GM21717 (cell line): ENCODE measurements around the gene TSPAN13.
"Not testable (repeated sequence)": the region's sequence is repeated elsewhere in the genome, so short reads cannot be mapped to it uniquely, and the experiment has no call there.

Experiments
- ATAC-seq: cut with Tn5 transposase; IDR thresholded peaks from one replicate; pipeline ENCODE4 v1.9.1; 2021; ENCODE audit warnings: mild to moderate bottlenecking, moderate library complexity; ENCODE audit not compliant: unreplicated experiment

Gene TSPAN13

DNA sequence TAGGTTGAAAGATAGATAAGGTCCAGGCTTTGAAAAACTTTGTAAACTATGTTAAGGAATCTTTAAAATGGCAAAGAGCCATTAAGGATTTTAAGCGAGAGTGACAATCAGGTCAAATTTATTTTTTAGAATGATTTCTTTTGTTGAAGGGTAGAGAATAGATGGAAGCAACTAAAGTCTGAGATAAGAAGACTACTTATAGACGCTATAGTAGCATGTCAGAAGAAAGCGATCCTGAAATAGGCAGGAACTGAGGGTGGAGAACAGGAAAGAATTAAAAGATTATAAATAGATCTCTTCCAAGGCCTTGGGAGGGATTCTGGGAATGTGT is 13.0 kb upstream of the TSPAN13 start:
- ATAC-seq, result no peak

GRCh38 chr7:16740996-16741395 is 12.6 kb upstream of the TSPAN13 start:
- ATAC-seq, result no peak

GRCh38 chr7:16741676-16742075 is 11.9 kb upstream of the TSPAN13 start:
- no peak for ATAC-seq

DNA sequence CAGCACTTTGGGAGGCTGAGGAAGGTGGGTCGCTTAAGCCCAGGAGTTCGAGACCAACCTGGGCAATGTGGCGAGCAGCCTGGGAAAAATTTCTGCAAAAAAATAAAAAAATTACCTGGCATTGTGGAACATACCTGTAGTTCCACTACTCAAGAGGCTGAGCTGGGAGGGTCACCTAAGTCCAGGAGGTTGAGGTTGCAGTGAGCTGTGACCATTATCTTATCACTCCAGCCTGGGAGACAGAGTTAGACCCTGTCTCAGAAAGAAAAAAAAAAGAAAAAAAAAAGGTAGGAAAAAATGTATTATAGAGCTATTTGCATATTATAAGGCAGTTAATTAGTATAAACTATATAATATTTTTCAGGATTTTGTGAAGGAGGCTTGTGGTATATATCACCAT is 11.0 kb upstream of the TSPAN13 start:
- ATAC-seq, result no peak

GRCh38 chr7:16743236-16743635 is 10.3 kb upstream of the TSPAN13 start:
- no peak for ATAC-seq

DNA sequence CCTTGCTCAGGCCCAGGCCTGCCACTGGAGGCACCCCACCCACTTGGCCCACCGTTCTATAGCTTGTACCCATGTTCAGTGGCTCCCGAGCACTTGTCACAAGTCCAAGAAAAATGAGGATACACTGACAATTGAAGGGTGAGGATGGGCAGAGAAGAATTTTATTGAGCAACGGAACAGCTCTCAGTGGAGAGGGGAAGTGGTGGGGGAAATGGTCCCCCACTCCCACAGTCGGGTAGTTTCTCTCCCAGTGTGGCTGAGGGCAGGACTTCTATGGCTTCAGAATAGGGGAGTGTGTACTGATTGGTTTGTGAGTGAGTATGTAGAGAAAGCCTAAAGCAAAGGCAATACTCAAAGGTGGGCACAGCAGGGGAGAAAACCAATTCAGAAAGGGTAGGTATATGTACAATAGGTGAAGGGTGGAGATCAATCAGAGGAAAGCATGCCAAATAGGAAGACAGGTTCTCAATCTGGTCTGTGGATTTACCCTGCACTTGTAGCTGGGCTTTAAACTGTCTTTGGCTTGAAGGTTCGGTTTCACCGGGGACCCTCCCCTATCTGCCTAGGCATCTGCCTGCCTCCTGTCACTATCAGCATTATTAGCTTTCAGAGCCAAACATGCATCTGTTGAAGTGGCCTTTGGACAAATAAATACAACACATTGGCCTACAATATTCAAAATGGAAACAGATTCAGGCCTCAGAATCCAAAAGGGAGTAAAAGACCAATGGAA is 8.9 kb upstream of the TSPAN13 start:
- ATAC-seq, result no peak

DNA sequence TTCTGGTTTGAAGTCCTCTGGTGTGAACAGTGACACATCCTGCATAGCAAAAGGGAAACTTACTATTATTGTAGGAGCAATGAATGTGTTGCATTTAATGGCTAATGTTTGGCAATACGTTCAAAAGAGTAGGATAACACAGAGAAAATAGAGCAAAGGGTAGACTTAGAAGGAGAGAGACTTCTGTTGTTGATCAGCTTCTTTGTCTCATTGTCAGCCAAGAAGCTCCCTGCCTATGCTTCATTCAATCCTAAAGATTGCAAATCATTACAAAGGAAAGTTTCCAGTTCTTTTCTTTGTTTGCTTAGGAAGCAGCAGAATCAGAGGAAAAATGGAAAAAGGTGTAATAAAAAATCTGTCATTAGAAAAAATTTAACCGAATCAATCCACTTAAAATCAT is 7.9 kb upstream of the TSPAN13 start:
- no peak for ATAC-seq

- ATAC-seq, result no peak
Measured at GRCh38 chr7:16747102-16747501, 6.5 kb upstream of the TSPAN13 start.

DNA sequence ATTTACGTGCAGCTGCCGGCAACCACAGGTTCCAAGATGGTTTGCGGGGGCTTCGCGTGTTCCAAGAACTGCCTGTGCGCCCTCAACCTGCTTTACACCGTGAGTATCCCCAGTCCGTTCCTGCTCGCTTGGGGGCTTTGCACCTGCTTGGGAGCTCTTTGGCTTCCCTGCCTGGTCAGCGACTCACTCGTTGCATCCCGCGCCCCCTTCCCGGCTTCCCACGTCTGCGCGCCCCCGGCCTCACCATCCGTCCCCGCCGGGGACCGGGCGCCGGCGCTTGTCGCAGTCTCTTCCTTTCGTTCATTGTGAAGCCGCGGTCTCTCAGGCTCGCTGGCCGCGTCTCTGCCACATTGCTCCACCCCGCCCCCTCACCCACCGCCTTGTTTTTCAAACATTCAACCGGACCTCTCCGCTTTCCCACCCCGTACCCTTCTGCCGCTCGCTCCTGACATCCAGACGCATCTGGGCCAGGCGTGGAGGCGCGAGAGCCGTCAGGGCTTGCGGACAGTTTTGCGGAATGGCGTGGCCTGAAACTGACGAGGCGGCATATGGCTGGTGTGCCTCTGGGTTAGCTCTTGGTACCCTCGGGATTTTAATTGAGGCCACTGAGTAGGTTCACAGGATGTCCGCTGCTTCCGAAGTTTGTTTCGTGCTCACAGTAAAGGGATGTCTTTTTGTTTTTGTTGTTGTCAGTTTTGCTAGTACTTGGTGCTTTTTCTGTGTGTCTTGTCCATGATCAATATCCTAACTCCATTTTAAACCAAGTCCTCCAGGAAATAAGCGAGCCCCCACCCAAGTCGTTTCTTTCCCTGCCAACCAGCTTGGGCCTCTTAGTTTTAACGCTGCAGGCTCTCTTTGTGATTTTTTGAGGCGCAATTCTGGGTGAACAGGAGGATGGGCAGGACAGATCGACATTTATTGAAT is 639 bp downstream of the TSPAN13 start:
- ATAC-seq, result no peak

DNA sequence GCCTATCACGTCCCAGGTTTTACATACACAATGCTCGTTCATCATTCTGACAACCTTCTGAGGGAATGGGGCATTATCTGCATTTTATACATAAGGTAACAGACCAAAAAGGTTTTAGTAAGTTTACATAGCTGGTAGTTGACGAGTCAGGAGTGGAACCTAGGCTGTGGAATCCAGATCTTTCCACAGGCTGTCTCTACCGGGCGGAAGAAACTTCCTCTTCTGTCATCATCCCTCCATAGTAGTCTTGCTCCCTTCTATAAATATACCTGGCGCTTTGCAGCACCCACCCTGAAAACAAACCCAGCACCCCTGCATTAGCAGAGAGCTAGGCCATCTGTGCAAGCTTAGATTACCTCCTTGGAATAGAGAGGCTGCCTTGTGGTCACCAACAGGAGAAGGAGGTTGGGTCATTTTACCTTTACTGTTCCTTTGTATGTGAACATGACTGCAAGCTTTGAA is 1.3 kb downstream of the TSPAN13 start:
- ATAC-seq, result no peak

DNA sequence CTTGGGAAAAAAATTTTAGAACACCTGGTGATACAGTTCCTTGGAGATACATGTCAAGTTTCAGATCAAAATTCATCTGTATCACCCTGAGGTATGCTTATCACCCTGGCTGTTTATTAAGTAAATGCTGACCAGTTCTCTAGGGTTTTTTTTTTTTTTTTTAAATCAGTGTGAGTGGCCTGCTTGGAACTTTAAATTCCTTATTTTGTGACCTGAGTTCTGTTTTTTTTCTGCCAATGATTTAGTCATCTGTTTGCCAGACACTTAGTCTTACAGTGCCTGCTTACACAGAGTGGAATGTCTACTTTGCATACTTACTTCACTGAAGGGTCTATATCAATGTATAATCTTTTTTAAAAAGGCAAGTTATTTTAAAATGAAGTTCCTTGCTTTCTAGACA is 1.8 kb downstream of the TSPAN13 start:
- no peak for ATAC-seq

DNA sequence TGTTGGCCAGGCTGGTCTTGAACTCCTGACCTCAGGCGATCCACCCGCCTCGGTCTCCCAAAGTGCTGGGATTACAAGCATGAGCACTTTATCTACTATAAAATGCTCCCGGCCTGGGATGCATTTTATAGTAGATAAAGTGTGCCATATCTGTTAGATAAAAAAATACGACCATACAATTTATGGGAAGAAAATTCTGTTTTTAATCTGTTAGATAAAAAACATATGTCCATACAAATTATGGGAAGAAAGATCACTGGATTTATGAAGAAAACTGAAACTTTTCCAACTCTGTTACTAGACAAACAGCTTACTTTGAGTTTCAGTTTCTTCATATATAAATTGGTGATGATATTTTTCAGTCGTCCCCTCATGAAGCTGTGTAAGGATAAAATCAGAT is 4.5 kb downstream of the TSPAN13 start:
- no peak for ATAC-seq

GRCh38 chr7:16758631-16759611 is 5.4 kb downstream of the TSPAN13 start:
- no peak for ATAC-seq

- no peak for ATAC-seq
Measured at GRCh38 chr7:16759840-16760239, 6.3 kb downstream of the TSPAN13 start.

DNA sequence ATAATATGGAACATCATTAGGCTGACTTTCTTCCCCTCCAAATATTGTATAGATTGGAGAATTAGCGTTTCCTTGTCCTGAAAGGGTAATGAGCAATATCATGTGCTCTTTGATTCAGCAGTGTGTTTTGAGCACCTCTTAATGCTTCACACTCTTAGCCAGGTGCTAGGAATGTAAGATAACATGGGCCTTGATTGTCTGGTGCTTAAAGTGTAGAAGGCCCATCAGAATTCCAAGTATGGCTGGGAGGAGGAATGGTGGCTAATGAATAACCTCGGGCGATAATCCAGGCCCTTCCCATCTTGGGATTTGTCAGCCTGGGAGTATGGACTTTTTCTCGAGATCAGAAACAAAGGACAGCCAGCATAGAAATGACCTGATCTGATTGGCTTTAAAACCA is 8.6 kb downstream of the TSPAN13 start:
- ATAC-seq, result no peak

DNA sequence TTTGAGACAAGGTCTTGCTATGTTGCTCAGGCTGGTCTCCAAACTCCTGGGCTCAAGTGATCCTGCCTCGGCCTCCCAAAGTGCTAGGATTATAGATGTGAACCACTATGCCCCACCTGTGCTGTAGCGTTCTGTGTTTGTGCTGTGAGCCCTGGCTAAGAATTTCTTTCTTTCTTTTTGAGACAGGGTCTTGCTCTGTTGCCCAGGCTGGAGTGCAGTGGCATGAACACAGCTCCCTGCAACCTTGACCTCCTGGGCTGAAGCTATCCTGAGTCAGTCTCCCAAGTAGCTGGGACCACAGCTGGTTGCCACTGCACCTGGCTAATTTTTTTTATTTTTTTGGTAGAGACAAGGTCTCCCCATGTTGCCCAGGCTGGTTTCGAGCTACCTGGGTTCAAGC is 11.4 kb downstream of the TSPAN13 start:
- ATAC-seq, result no peak

- no peak for ATAC-seq
Measured at GRCh38 chr7:16765436-16765859, 11.9 kb downstream of the TSPAN13 start.

GRCh38 chr7:16769994-16770393 is 16.4 kb downstream of the TSPAN13 start:
- ATAC-seq, result not testable (repeated sequence)

DNA sequence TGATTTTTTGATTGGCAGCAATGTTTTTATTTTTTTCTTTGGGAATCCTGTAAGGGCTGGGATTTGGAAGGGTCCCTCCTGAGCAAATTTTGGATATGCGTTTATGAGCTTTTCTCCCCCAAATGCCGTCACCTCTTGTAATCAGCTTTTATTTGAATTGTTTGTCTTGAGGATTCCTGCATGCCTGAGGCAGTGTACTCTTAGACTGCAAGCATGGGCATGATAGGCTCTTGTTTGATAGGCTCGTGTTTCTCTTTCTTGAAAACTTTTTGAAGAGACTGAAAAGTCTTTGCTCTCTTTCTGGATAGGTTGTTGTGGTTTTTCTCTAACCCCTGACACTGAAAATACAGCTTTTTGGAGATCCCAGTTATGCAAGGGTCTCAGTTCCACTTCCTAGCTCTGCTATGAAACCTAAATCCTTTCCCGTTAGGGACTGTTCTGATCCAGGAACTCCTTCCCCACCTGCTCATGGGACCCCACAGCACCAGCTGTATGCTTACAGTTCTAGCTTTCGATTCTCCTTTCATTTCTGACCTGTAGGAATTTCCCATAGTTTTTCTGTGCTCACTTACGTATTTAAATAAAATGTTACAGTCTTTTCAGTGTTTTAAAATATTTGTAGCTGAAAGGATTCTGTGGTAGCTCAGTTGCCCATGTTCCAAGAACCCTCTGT is 17.2 kb downstream of the TSPAN13 start:
- ATAC-seq, result no peak

DNA sequence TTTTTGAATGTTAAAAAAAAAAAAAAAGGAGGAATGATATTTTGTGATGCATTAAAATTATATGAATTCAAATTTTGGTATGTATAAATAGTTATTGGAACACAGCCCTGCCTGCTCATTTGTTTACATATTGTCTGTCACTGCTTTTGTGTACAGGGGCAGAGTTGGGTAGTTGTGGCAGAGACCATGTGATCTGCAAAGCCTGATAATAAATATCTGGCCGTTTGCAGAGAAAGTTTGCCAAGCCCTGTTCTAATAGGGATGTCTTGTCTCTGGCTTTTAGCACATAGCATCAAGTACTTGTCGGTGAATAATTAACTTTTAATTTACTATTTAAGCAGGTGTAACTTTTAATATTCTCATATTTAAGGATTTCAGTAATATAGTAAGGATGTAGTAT is 19.8 kb downstream of the TSPAN13 start:
- ATAC-seq, result no peak
